Measurements from ENCODE around the gene KIRREL3. TPM values are rescaled to one million over a fixed set of nuclear protein-coding genes. Genes with fewer than 3 reads are reported as not detected.

KIRREL3 gene
- total and polyA plus RNA-seq, 2 donors (not counting 3 experiments of a cell fraction or from before 2014, with no cell fraction given): not detected

DNA sequence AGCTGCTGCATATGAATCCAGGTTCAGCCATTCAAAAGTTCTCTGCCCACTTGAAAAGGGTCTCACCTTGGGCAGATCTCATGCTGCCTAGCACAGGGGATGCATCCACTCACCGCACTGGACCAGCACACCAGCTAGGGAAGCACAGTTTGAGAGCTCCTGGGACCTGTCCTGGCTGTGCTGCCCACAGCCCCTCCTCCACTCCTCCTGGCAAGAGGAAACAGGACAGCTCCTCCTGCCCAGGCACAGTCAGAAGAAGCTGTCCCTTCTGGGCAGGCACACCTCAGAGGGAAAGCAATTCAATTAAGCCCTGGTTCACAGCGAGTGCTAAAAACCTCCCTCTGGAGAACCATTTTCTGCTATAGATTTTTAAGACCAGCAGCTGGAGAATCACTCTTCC, 498.4 kb downstream of the KIRREL3 start:
- Histone ChIP-seq H3K36me3 (ENCODE audit: control insufficient read depth in 2 of 2, extremely low read depth in 1 of 2, insufficient read depth in 2 of 2, low read length in 2 of 2) (no peaks in the 10 kb centered on the region), H3K4me1 (ENCODE audit: control insufficient read depth, extremely low read depth, insufficient read depth, low read length) (no peaks in the 10 kb centered on the region), H4K20me1 (replicated peaks; ENCODE audit: control insufficient read depth, extremely low read depth, insufficient read depth, low read length) (no peaks in the 10 kb centered on the region), H3K9me3 (replicated peaks; ENCODE audit: control insufficient read depth, insufficient read depth, low read length) (no peaks in the 10 kb centered on the region), H3K9ac (replicated peaks; ENCODE audit: extremely low read depth, insufficient read depth, low read length) (no peak overlapping the region), H3K9me1 (replicated peaks; ENCODE audit: control insufficient read depth, extremely low read depth, insufficient read depth, low read length) (no peaks in the 10 kb centered on the region), H3K4me3 (replicated peaks in 1 of 3; ENCODE audit: insufficient read depth in 1 of 3, low read depth in 1 of 3, low read length in 3 of 3) (no peak overlapping the region), H3K27ac (ENCODE audit: insufficient read depth, low read depth, low read length) (no peak overlapping the region), H3K79me2 (ENCODE audit: control insufficient read depth, insufficient read depth, low read length) (no peaks in the 10 kb centered on the region), H2AFZ (ENCODE audit: low read depth, low read length) (no peak overlapping the region), H3K4me2 (ENCODE audit: insufficient read depth, low read length) (no peak overlapping the region), H3K27me3 (ENCODE audit: control insufficient read depth in 2 of 2, insufficient read depth in 2 of 2, low read length in 2 of 2) (no peaks in the 10 kb centered on the region)
- TF ChIP-seq, protein P1, sequence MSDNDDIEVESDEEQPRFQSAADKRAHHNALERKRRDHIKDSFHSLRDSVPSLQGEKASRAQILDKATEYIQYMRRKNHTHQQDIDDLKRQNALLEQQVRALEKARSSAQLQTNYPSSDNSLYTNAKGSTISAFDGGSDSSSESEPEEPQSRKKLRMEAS (IDR thresholded peaks at IDR 0.05; ENCODE audit: insufficient read depth, insufficient read length): no peak
- no peak for TF ChIP-seq CTCF (IDR thresholded peaks at IDR 0.05; ENCODE audit: extremely low read depth in 1 of 2, insufficient read depth in 1 of 2, low read depth in 1 of 2, low read length in 2 of 2)
- no peak for TF ChIP-seq GATA2 (IDR thresholded peaks at IDR 0.05; ENCODE audit: insufficient read depth, insufficient read length, low read depth, low read length)
- no peak for TF ChIP-seq FOS (IDR thresholded peaks at IDR 0.05; ENCODE audit: borderline replicate concordance, insufficient read depth, low read length)
- no peak for TF ChIP-seq EZH2 (IDR thresholded peaks at IDR 0.05; ENCODE audit: borderline replicate concordance, low read depth, low read length, severe bottlenecking)
- TF ChIP-seq POLR2A (IDR thresholded peaks at IDR 0.05; ENCODE audit: low read depth, low read length): no peak
- no peak for TF ChIP-seq JUN (IDR thresholded peaks at IDR 0.05; ENCODE audit: borderline replicate concordance, insufficient read depth, insufficient read length, low read depth)
- TF ChIP-seq MYC (IDR thresholded peaks at IDR 0.05; ENCODE audit: low read depth, low read length): no peak
- TF ChIP-seq POLR2AphosphoS5 (IDR thresholded peaks at IDR 0.05; ENCODE audit: insufficient read depth, low read depth, low read length): no peak
- CTCF ChIA-PET: interaction anchor here (2.6 kb wide), 1 partner anchor 21 kb away, joined by 14 read pairs; no protein-coding TSS in a partner anchor
- FAIRE-seq: no peak
- POLR2A ChIA-PET: no interaction called here
- BruUV-seq (replicated peaks): no TSS peak
- no peak for DNase-seq (ENCODE audit: low read depth, low spot score)
- intact Hi-C loops (cut with micrococcal nuclease) (no loop called here), dilution Hi-C loops (cut with MboI; ENCODE audit: extremely low pct_ligation_motif_present, low sequenced_read_pairs) (no loop called here)

All from endothelial cell of umbilical vein (primary cell).